Upper lobe of left lung (tissue), 4 donors: ENCODE results near the gene SUPT20HL2.

Source experiments
- EP300 ChIP-seq, 4 donors: sonication (generic); formaldehyde crosslinking; IDR thresholded peaks; one replicate each; pipeline ENCODE4 v1.5.1; 2017; ENCODE audit warnings: antibody characterized with exemption in 4 of 4, control low read depth in 2 of 4
- TF ChIP-seq, protein P1 (sequence below), 6 experiments: fragments of 450-650 bp in 4 of 6; fragments of 200-600 bp in 2 of 6; sonication (generic) in 2 of 6; IDR thresholded peaks; one replicate each; pipeline ENCODE4 v1.5.1; 2016 to 2019; ENCODE audit warnings: antibody characterized with exemption in 6 of 6

DNA sequence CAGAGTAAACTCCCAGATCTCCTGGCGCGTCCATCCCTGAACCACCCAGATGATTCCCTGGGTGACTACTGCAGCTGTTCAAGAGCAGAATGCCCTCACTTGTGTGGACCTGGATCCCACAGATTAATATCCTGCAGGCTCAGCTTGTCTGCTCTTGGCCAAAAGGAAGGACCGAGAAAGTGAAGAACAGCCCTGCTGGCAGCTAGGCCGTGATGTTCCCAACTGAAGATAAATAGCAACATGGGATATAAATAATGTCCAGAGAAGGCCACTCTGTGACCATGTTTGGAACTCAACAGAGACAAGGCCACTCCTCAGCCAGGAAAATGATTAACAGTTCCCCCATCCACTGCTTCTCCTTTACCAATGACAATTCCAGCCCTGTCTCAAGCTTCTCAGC is 21.5 kb downstream of the SUPT20HL2 start:
- TF ChIP-seq, protein P1, sequence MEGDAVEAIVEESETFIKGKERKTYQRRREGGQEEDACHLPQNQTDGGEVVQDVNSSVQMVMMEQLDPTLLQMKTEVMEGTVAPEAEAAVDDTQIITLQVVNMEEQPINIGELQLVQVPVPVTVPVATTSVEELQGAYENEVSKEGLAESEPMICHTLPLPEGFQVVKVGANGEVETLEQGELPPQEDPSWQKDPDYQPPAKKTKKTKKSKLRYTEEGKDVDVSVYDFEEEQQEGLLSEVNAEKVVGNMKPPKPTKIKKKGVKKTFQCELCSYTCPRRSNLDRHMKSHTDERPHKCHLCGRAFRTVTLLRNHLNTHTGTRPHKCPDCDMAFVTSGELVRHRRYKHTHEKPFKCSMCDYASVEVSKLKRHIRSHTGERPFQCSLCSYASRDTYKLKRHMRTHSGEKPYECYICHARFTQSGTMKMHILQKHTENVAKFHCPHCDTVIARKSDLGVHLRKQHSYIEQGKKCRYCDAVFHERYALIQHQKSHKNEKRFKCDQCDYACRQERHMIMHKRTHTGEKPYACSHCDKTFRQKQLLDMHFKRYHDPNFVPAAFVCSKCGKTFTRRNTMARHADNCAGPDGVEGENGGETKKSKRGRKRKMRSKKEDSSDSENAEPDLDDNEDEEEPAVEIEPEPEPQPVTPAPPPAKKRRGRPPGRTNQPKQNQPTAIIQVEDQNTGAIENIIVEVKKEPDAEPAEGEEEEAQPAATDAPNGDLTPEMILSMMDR (IDR thresholded peaks at IDR 0.05): no peak
- no peak for TF ChIP-seq EP300 (IDR thresholded peaks at IDR 0.05)
